Inferior parietal cortex (tissue), 1 donor: ENCODE data around the gene U2SURP.

Source experiments
- DNase-seq: peaks from one replicate; pipeline ENCODE4 v3.0.0-alpha.2; 2016; ENCODE audit errors: extremely low spot score

Gene U2SURP

GRCh38 chr3:143100451-143100850, 99.1 kb downstream of the U2SURP start:
- no peak for DNase-seq

- DNase-seq, result no peak
Observed at GRCh38 chr3:143101792-143102381, 100.5 kb downstream of the U2SURP start.

- DNase-seq, result no peak
Observed at GRCh38 chr3:143103652-143104051, 102.3 kb downstream of the U2SURP start.

GRCh38 chr3:143105170-143105569, 103.8 kb downstream of the U2SURP start:
- no peak for DNase-seq

- no peak for DNase-seq
Observed at GRCh38 chr3:143109861-143110260, 108.5 kb downstream of the U2SURP start.
